Measurements from ENCODE around the gene OR10G3.

OR10G3 gene

DNA sequence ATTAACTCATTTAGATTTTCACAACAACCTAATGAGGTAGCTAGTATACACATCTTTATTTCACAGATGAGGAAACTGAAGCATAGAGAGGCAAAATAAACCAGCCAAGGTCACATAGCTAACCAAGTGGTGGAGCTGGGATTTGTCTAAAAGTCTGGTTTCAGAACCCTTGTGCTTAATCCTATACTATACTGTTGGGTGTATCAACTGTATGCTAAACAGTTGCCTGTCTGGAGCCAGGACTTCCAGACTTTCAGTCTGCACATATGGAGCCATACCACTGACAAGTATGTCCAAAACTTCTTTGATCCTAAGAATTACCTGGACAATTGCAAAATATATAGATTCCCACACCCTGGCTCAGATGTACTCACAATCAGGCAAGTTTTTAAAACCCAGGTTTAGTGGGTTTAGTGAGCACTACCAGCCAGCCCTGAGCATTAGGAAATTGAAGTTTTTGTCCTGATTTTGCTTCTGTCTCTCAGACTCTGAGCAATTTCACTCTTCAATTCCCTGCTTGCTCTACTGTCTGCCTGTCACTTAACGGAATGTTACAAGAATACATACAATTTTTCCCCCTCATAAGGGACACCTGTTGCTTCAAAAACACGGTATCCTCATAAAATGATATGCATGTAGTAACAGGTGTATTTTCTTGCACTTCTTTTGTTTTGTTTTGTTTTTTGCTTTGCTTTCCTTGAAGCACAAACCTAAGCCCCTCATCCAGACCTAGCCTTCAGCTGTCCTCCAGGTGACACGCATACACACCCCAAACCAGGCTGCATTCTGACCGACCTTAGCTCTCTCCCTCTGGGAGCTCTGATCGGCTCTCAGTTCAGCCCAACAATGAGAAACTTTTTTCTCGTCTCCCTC, 44.1 kb downstream of the OR10G3 start:
- DNase-seq (ENCODE audit: low read depth, low spot score): no peak

DNA sequence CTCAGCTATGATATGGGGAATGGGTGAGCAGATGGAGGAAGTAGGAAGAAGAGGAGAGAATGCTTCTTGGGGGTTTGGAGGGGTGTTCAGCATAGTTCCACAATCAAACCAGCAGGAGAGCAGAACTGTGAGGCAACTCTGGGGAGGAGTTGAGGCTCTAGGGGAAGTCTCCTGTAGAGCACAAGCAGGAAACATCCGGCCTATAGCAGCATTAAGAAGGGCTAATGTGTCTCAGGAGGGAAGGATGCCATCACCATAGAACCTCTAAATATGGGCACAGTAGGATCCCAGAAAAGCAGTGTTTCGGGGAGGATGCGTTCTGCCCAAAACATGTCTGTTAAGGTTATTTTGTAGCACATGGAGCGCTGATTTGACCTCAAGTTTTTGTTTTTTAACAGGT, 45.3 kb downstream of the OR10G3 start:
- no peak for DNase-seq (ENCODE audit: low read depth, low spot score)

DNA sequence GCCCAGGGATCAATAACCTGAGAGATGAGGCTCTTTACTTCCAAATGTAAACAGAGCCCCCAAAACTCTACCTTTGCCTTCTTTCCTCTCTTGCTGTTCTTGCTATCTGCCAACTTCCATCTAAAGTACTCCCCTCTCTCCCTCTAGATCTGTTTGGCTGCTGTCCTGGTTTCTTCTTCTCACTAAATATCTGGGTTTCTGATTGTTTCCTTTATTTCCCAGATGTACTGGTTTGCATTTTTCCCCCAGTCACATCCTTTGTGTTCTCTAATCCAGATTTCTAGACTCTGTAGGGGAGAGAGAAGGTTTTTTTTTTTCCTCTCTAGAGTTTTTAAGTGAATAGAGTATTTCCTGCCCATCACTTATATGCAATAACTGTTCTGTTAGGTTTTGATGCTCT, 46.6 kb downstream of the OR10G3 start:
- DNase-seq (ENCODE audit: low read depth, low spot score): no peak

DNA sequence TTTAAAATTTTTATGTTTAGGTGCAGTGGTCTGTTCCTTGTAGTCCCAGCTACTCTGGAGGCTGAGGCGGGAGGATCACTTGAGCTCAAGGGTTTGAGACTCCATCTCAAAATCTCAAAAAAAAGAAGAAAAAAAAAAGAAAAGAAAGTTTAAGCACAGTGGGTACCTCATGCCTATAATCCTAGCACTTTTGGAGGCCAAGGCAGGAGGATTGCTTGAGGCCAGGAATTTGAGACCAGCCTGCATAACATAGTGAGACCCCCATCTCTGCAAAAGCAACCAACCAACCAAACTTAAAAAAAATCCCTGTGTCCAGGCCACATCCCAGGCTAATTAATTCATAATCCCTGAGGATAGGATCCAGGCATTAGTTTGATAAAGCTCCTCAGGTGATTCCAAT, 50.4 kb downstream of the OR10G3 start:
- no peak for DNase-seq (ENCODE audit: low read depth, low spot score)

DNA sequence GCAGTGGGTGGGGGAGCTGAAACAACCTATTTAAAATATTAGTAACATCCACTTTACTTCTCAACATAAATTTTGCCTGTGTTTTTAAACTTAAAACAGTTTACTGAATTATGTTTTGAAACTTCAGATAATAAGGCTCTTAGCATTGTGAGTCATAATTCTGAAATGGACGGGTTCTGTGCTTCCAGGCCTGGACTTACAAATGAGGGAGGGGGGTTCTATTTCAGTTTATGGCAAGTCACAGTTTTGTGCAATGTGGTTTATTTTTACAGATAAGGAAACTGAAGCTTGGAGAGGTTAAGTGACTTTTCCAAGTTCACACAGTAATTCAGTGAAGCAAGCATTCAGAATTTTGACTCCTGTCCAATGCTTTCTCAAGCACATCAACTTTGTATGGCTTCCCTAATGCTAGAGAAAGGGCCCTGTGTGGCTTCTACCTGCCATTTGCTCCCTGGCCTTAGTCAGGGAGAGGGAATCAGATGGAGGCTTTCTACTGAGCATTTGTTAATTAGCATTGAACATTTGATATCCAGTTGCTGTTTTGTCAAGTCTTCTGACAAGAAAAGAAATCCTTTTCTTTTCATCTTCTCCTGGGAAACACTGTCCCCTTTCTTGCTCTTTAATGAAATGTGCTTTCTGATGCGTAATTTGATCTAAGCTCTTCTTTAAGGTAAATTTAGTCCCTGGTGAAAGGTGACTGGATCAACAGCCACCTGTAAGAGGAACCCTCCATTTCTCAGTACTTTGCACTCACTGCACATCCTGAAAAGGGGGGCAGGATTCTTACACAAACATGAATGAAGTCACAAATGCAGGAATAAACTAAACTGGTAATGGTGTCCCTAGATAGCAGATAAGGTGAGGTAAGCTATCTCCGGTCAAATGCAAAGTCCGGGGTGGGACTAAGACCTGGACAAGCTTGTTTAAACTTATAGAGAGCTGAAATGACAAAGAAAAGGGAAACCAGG, 51.2 kb downstream of the OR10G3 start:
- no peak for DNase-seq (ENCODE audit: low read depth, low spot score)

DNA sequence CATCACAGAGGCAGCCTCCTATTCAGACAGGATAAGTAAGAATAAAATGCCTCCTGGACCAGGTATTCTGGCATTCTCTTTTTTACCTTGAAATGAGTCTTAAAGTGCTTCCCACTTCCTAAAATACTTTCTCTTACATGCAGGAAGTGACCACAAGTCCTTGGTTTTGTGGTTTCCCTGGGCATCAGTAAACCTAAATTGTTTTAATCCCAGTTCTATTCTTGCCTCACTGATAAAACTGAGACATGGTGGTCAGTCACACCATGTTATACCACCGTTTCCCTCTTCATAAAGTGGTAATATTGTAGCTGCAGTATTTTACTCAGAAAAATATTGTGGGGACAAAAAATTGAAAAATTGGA, 52.6 kb downstream of the OR10G3 start:
- no peak for DNase-seq (ENCODE audit: low read depth, low spot score)

DNA sequence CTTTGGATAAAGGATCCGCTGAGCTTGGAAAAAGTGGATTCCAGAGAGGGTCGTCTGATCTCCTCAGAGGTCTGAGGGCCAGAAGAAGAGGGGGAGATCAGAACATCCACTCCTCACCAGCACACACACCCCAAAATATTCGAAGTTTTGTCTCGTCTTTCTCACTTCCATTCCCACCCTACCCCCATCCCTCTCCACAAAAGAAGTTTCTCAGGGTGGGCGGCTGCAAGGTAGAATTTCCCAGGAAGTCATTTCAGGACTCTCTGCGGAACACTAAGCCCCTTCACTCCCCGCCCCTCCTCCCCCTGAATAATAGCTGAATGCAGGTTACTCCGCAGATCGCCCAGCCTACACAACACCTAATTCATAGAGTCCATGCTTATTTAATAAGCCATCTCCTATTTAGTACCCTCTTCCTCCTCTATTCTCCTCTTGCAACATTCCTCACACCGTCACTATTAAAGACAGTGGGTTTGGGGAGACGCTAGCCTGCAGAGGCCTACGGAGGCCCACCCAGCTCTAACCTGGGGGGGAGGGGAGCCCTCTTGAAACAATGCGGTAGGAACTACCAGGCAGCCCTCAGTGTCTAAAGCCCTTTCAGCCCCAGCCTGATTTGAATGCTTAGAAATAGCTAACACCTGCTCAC, 53.1 kb downstream of the OR10G3 start:
- no peak for DNase-seq (ENCODE audit: low read depth, low spot score)

DNA sequence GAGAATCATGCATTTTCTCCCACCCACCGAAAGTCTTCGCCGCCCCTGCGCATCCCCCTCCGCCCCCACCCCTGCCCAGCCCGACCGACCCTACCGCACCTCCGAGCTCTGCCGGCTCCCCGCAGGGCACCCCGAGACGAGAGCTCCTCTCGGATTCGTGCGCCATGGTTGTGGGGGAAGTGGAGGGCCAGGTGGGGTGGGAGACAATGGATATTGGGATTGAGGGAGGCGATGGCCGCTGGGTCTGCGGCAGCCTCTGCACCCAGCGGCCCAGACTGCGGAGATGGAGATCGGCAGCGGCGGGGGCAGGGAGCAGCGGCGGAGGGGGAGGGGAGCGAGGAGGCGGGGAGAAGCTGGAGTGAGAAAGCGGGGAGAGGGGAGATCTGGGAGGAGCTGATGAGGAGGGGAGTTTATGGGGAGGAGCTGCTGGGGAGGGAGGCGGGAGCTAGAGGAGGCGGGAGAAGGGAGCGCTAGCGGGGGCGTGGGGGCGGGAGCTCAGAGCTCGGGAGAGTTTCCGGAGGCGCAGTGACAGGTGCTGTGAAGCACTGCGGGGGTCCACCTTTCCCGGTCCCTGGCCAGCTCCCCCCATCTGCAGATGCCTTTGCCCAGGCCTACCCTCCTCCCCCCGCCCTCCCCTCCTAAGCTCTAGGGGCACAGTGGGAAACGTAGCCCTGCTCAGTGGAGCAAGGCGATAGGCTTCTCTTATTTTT, 53.8 kb downstream of the OR10G3 start, which contains the start of gene SALL2:
Gene SALL2, minus strand, starts transcription at position 385 of the 710 bp plus-strand sequence. Its CDS starts 219 bp downstream, at position 166.
- peak; percentile 31 for DNase-seq (ENCODE audit: low read depth, low spot score)

DNA sequence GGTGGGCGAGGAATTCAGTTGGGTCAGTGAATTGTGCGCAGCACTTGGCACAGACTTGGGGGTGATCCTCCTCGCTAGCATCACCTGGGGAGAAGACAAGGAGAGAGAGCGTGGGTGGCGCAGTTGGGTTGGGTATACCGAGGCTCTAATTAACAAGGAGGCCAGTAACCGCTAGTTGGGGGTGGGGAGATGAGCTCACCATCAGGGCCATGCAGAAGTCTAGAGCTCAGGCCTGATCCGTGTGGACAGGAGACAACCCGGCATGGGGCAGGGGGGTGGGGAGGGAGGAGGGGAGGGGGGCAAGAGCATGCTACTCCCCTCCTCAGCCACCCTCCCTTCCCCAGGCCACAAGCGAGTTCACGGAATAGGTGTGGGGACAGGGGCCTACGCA, 54.3 kb downstream of the OR10G3 start:
- no peak for DNase-seq (ENCODE audit: low read depth, low spot score)

DNA sequence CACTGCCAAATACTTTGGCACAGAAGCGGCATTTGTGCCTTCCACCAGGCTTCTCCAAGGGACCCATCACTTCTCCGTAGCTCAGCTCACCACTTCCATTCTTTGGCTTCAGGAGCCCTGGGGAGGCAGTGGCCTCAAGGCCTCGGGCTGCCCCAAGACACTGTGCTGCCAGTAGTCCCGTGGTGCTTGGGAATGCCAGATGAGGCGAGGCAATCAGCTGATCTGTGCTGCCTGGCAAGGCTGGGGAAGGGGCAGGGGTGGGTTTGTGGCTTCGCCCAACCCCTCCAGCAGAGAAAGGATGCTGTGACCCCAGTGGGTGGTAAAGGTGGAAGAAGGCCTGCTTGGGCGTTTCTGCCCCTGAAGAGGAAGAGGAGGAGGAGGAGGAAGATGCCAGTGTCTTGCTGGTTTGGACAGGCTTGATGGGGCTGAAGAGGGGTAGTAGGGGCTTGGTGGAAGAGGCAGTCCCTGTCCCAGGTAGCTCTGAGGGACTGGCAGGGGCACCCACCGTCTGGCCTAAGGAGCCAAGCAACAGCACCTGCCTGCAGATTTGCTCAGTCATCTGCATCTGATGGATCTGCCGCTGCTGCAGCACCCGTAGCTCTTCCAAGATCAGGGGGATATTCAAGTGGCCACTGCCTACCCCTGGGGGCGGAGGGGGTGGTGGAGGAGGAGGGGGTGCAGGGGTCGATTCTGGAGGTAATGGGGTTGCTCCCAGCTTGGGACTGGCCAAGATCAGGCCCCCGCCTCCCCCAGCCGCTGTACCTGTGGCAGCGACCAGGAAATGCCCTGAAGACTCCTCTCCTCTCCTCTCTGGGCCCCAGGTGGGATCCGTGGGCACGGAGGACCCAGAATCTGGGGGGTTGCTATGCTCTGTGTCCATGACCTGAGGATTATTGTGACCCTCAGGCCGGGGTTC, 55.0 kb downstream of the OR10G3 start:
- DNase-seq (ENCODE audit: low read depth, low spot score): no peak

DNA sequence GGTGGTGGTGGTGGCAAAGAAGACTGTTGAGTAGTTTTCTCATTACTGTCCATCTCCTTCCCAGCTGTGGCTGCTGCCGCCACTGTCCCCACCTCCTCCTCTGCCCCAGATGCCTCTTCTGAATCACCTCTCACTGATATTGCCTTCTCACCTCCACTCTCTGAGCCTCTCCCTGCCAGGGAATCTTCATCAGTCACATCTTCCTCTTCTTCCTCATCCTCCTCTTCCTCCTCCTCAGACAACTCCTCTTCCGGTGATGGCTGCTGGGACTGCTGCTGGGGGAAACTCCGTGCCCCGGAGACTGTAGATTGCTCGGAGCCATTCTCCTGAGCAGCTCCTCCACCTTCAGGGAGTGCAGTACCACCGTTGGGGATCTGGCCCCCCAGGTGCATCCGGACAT, 56.7 kb downstream of the OR10G3 start:
- DNase-seq (ENCODE audit: low read depth, low spot score): no peak

DNA sequence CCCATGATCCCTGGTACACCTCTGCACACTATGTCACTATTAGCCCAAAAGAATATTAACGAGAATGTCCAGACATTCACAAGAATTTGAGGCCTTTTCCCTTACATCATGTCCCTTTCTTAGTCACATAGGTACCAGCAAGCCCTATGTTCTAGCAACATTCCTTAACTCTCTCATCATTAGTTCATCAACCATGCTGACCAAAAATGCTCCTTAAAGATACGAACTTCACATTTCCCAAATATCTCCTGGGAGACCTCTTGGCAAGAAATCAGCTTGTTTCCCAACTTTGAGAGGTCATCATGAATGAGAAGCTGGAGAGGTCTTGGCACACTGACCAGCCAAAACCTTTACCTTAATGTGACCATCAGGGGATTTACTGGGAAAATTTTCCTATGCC, 58.4 kb downstream of the OR10G3 start:
- DNase-seq (ENCODE audit: low read depth, low spot score): no peak

DNA sequence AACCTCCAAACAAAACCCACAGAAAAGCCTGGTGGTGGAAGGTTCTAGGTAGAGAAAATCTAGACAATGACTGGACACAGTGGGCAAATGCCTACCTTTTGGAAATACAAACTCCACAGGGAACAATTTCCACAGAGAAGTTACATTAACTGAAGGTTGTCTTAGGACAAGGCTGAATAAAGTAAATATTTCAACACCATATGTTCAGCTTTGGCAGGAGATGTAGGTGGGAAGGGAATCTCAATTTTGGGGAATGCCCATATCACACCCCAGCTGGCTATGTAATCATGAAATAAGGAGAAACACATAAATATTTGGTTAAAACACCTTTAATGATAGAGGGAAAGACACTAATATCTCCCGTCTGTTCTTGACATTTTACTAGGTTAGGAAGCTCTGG, 59.1 kb downstream of the OR10G3 start:
- DNase-seq (ENCODE audit: low read depth, low spot score): no peak

DNA sequence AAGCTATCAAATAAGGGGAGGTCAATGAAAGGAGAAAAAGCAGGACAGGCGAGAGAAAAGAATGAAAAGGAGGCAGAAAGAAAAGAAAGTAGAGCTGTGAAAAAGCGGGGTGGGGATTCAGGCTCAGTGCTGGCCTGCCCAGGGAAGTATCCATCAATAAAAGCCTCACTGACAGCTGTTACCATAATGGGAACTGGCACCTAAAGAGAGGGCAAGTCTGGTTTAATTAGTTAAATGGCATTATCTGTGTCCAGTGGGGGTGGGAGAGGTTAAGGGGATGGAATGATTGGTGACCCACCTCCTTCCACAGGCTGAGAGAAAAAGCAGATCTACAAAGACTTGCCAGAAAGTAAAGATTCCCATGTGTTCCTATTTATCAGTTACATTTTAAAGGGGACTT, 61.2 kb downstream of the OR10G3 start:
- DNase-seq (ENCODE audit: low read depth, low spot score): no peak
